HepG2 (cell line): ENCODE data around the gene FGD3. TPM values are rescaled to one million over a fixed set of nuclear protein-coding genes. Genes with fewer than 3 reads are reported as not detected.

Source experiments
- ATAC-seq: fragments of 200-7000 bp; cut with Tn5 transposase; 3 replicates; pipeline ENCODE4 v1.9.1; 2020; ENCODE audit warnings: mild to moderate bottlenecking, moderate library complexity
- BruUV-seq: library from RNA; stranded (reverse); fragments of 400-500 nt; replicated peaks from 2 replicates; lab custom pipeline; 2021; lab: Mats Ljungman, UMichigan
- CTCF ChIA-PET: fragments of 300-600 bp; formaldehyde crosslinking; extraction: SDS; loops from one replicate; lab custom pipeline; 2021; ENCODE audit warnings: low total read pairs, inconsistent platforms, low intra/inter-chr PET ratio; lab: Yijun Ruan, JAX
- POLR2A ChIA-PET: fragments of 350-600 bp; sonication (Branson Sonifier 250); formaldehyde crosslinking; loops from one replicate; lab custom pipeline; 2020; ENCODE audit warnings: antibody characterized with exemption, inconsistent platforms; lab: Yijun Ruan, JAX
- DNase-seq: peaks from one replicate; pipeline ENCODE4 v3.0.0-alpha.2; 2015; ENCODE audit warnings: low spot score
- FAIRE-seq: peaks from 3 replicates; lab custom pipeline; 2011; peaks lifted over from hg19 to GRCh38; lab: Jason Lieb, UNC
- H2AFZ ChIP-seq: one replicate; pipeline ENCODE4 v1.6.1; 2011; ENCODE audit warnings: low read length, inconsistent platforms
- H3K27ac ChIP-seq: fragments of 300-600 bp; 3 replicates; pipeline ENCODE4 v1.8.0; 2011; ENCODE audit warnings: mixed run types, mild to moderate bottlenecking, mixed read lengths, low read length, inconsistent platforms; ENCODE audit not compliant: insufficient read depth; ENCODE audit errors: extremely low read length
- H3K27me3 ChIP-seq, 2 experiments: fragments of 200-600 bp in 1 of 2; 2 replicates in 1 of 2; 3 replicates in 1 of 2; pipeline versions ENCODE4 v1.6.0 to v1.8.0; 2011; ENCODE audit warnings: low read length in 2 of 2, mild to moderate bottlenecking in 2 of 2, moderate library complexity in 2 of 2, inconsistent platforms in 1 of 2; ENCODE audit not compliant: insufficient read depth in 2 of 2, control insufficient read depth in 1 of 2
- H3K36me3 ChIP-seq, 2 experiments: fragments of 200-600 bp in 1 of 2; replicated peaks in 1 of 2; 2 replicates in 1 of 2; 3 replicates in 1 of 2; pipeline versions ENCODE4 v1.5.1 to v1.8.0; 2011; ENCODE audit warnings: low read length in 2 of 2, inconsistent platforms in 1 of 2; ENCODE audit not compliant: insufficient read depth in 2 of 2, control insufficient read depth in 1 of 2
- H3K4me1 ChIP-seq: 2 replicates; pipeline ENCODE4 v1.5.1; 2012; ENCODE audit warnings: low read length, inconsistent platforms; ENCODE audit not compliant: insufficient read depth
- H3K4me2 ChIP-seq: 2 replicates; pipeline ENCODE4 v1.6.0; 2011; ENCODE audit warnings: low read depth, low read length, inconsistent platforms
- H3K4me3 ChIP-seq, 3 experiments: fragments of 200-600 bp in 1 of 3; sonication (generic), shearing (Covaris generic) in 1 of 3; replicated peaks in 1 of 3; 2 replicates each; pipeline ENCODE4 v1.5.1; 2011 to 2016; ENCODE audit warnings: low read length in 3 of 3, inconsistent platforms in 2 of 3, low read depth in 2 of 3, mild to moderate bottlenecking in 2 of 3, control low read depth in 1 of 3, mixed read lengths in 1 of 3; ENCODE audit not compliant: insufficient read depth in 1 of 3
- H3K79me2 ChIP-seq: one replicate; pipeline ENCODE4 v1.6.1; 2011; ENCODE audit warnings: low read length, inconsistent platforms; ENCODE audit not compliant: insufficient read depth
- H3K9ac ChIP-seq: 2 replicates; pipeline ENCODE4 v1.6.0; 2011; ENCODE audit warnings: mild to moderate bottlenecking, low read depth, low read length, inconsistent platforms; ENCODE audit not compliant: insufficient read depth
- H3K9me3 ChIP-seq: 2 replicates; pipeline ENCODE4 v1.5.1; 2012; ENCODE audit warnings: mild to moderate bottlenecking, low read length
- H4K20me1 ChIP-seq: 2 replicates; pipeline ENCODE4 v1.6.0; 2011; ENCODE audit warnings: inconsistent platforms, mild to moderate bottlenecking, low read length, moderate library complexity; ENCODE audit not compliant: insufficient read depth
- GLI4 ChIP-seq: sonication (generic); formaldehyde crosslinking; IDR thresholded peaks from 2 replicates; pipeline ENCODE4 v1.5.1; 2020; ENCODE audit warnings: missing genetic modification reagents, mild to moderate bottlenecking, moderate library complexity, borderline replicate concordance
- MEF2D ChIP-seq: sonication (generic); formaldehyde crosslinking; IDR thresholded peaks from 2 replicates; pipeline ENCODE4 v1.5.1; 2020; ENCODE audit warnings: mild to moderate bottlenecking, missing genetic modification reagents
- RFX3 ChIP-seq: IDR thresholded peaks from 2 replicates; pipeline ENCODE4 v1.6.1; 2016; ENCODE audit warnings: missing biosample characterization, missing genetic modification reagents
- SRF ChIP-seq: IDR thresholded peaks from 2 replicates; pipeline ENCODE4 v1.6.1; 2011; ENCODE audit warnings: mild to moderate bottlenecking, low read depth, low read length, moderate library complexity
- SRSF9 ChIP-seq: fragments of 200-400 bp; formaldehyde crosslinking; IDR thresholded peaks from 2 replicates; pipeline ENCODE4 v1.6.1; 2018; ENCODE audit warnings: borderline replicate concordance, mild to moderate bottlenecking, low read depth, low read length; ENCODE audit not compliant: insufficient read depth, poor library complexity, severe bottlenecking
- XRCC5 ChIP-seq: fragments of 200-400 bp; formaldehyde crosslinking; optimal IDR thresholded peaks from 2 replicates; pipeline ENCODE3; 2017; ENCODE audit warnings: mild to moderate bottlenecking, low read length
- ZNF264 ChIP-seq: sonication (generic); formaldehyde crosslinking; IDR thresholded peaks from 2 replicates; pipeline ENCODE4 v1.4.0; 2020; ENCODE audit warnings: missing genetic modification reagents
- ZNF563 ChIP-seq: sonication (generic); formaldehyde crosslinking; IDR thresholded peaks from 2 replicates; pipeline ENCODE4 v1.8.0; 2022; ENCODE audit warnings: mild to moderate bottlenecking, moderate library complexity, missing genetic modification reagents
- WGBS: methylation state at CpG from one replicate; pipeline ENCODE4 v1.1.6; 2017; ENCODE audit warnings: low lambda C conversion rate; 5-methylcytosine and 5-hydroxymethylcytosine counted together
- in situ Hi-C: cut with HindIII; loops from 2 replicates; pipeline ENCODE4 v1.10.0; 2017; ENCODE audit warnings: low pct_unique_long_range_greater_than_20kb; ENCODE audit not compliant: extremely low pct_ligation_motif_present
- intact Hi-C: fragments of 100-400 bp; cut with micrococcal nuclease; formaldehyde crosslinking; loops from one replicate; pipeline ENCODE4 v1.10.0; 2022; ENCODE audit not compliant: unreplicated experiment
- polyA plus RNA-seq, 8 experiments: library from polyadenylated mRNA; depleted of rRNA in 3 of 8; stranded (reverse) in 7 of 8; unstranded in 1 of 8; fragments of >200 nt; fragmentation: Illumina TruSeq in 4 of 8; extraction: Trizol in 4 of 8; gene quantifications; 2 replicates each; pipeline versions ENCODE4 v1.2.1 to v1.2.3, GENCODE V29; 2011 to 2016; ENCODE audit warnings: low read depth in 4 of 8, missing spikeins in 1 of 8, mixed read lengths in 1 of 8; ENCODE audit not compliant: insufficient read depth in 1 of 8
- total RNA-seq, 5 experiments: library from RNA; depleted of rRNA; stranded (reverse); fragments of >200 nt; fragmentation: Illumina TruSeq; extraction: Trizol; gene quantifications; 2 replicates each; pipeline ENCODE4 v1.2.3, GENCODE V29; 2016; ENCODE audit warnings: low read depth in 1 of 5
- TF ChIP-seq, protein P1 (sequence below): sonication (generic); formaldehyde crosslinking; IDR thresholded peaks from 2 replicates; pipeline ENCODE4 v1.5.1; 2020; ENCODE audit warnings: mild to moderate bottlenecking, missing genetic modification reagents
- TF ChIP-seq, protein P2 (sequence below): sonication (generic); formaldehyde crosslinking; IDR thresholded peaks from 2 replicates; pipeline ENCODE4 v1.5.1; 2020; ENCODE audit warnings: mild to moderate bottlenecking, missing genetic modification reagents, moderate library complexity
- TF ChIP-seq, protein P3 (sequence below): sonication (generic); formaldehyde crosslinking; IDR thresholded peaks from 2 replicates; pipeline ENCODE4 v1.5.0; 2020; ENCODE audit warnings: missing genetic modification reagents
- TF ChIP-seq, protein P4 (sequence below): IDR thresholded peaks from 2 replicates; pipeline ENCODE4 v1.6.1; 2012; ENCODE audit warnings: inconsistent platforms

Gene FGD3
- total and polyA plus RNA-seq, 2 of the 13 experiments (the other 11 are each of a cell fraction or from before 2014, with no cell fraction given): 0.53 to 1.1 TPM

DNA sequence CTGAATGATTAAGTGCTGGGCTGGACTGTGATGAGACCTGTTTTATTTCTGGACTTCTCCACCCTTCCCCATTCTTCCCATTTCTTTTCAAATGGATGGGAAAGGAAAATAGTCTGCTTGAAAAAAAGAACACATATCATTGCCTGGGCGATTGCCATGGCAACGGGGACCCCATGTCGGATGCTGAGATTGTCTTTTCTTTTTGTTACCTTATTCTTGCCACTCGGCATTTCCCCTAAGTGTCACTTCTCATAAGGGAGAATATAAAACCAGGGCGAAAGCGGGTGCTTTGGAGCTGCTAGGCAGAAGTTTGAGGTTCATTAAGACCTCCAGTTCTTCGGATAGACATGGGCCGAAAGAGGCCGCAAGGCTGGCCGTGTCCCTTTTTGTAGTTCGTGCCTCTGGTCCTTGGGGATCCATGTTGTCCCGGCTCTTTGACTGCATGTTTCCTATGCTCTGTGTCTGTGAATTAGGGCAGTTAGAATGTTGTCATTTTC lies 763 bp downstream of the FGD3 start (continued):
- TF ChIP-seq, protein P1, sequence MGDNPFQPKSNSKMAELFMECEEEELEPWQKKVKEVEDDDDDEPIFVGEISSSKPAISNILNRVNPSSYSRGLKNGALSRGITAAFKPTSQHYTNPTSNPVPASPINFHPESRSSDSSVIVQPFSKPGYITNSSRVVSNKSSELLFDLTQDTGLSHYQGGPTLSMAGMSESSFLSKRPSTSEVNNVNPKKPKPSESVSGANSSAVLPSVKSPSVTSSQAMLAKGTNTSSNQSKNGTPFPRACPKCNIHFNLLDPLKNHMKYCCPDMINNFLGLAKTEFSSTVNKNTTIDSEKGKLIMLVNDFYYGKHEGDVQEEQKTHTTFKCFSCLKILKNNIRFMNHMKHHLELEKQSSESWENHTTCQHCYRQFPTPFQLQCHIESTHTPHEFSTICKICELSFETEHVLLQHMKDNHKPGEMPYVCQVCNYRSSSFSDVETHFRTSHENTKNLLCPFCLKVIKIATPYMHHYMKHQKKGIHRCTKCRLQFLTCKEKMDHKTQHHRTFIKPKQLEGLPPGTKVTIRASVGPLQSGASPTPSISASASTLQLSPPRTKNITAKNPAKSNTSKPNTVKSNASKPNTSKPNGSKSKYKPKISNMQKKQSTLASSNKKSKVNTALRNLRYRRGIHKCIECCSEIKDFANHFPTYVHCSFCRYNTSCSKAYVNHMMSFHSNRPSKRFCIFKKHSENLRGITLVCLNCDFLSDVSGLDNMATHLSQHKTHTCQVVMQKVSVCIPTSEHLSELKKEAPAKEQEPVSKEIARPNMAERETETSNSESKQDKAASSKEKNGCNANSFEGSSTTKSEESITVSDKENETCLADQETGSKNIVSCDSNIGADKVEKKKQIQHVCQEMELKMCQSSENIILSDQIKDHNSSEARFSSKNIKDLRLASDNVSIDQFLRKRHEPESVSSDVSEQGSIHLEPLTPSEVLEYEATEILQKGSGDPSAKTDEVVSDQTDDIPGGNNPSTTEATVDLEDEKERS (CRISPR knock-in tag): no peak
- TF ChIP-seq XRCC5: no peak
- no peak for TF ChIP-seq ZNF264 (CRISPR knock-in tag)
- TF ChIP-seq, protein P2, sequence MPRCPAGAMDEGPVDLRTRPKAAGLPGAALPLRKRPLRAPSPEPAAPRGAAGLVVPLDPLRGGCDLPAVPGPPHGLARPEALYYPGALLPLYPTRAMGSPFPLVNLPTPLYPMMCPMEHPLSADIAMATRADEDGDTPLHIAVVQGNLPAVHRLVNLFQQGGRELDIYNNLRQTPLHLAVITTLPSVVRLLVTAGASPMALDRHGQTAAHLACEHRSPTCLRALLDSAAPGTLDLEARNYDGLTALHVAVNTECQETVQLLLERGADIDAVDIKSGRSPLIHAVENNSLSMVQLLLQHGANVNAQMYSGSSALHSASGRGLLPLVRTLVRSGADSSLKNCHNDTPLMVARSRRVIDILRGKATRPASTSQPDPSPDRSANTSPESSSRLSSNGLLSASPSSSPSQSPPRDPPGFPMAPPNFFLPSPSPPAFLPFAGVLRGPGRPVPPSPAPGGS (CRISPR knock-in tag): no peak
- no peak for TF ChIP-seq SRF
- TF ChIP-seq, protein P3, sequence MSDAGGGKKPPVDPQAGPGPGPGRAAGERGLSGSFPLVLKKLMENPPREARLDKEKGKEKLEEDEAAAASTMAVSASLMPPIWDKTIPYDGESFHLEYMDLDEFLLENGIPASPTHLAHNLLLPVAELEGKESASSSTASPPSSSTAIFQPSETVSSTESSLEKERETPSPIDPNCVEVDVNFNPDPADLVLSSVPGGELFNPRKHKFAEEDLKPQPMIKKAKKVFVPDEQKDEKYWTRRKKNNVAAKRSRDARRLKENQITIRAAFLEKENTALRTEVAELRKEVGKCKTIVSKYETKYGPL (CRISPR knock-in tag): no peak
- TF ChIP-seq GLI4 (CRISPR knock-in tag): no peak
- TF ChIP-seq, all 625 proteins: peak for 0

DNA sequence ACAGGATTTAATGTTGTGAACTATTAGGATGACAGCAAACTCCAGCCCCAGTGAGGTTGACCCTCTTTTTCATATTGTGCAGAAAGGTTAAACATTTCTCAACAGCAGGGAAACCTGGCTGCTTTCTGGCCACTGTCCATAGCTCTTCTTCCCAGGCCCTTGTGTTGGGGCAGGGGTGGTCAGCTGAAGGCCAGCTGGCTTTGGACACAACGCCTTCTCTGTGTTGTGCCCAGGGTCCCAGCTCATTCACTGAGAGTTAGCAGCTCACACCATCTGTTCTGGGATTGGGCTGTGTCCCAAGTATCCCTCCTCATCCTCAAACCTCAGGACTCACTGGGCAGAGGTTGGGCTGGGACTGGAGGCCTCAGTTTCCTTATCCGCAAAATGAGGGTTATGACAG lies 1.3 kb downstream of the FGD3 start:
- DNase-seq (no peak), ATAC-seq (no peak), FAIRE-seq (no peak)
- Histone ChIP-seq H3K79me2 (no peaks in the 10 kb centered on the region), H4K20me1 (no peaks in the 10 kb centered on the region), H3K9ac (no peak overlapping the region), H3K27ac (no peak overlapping the region), H3K4me1 (peaks cover 12% of the 10 kb centered on the region), H3K27me3 (peaks cover 7 to 63% of the 10 kb centered on the region in 2 experiments; a peak in 4 of 5 replicates), H3K9me3 (no peaks in the 10 kb centered on the region), H3K4me2 (no peak overlapping the region), H2AFZ (no peak overlapping the region), H3K4me3 (no peak overlapping the region), H3K36me3 (no peaks in the 10 kb centered on the region)
- in situ Hi-C loops (no loop called here), intact Hi-C loops (no loop called here)
- no TSS peak for BruUV-seq
- WGBS: no CpG with 5 or more reads among the region's 2 CpGs
- ChIA-PET CTCF (no interaction called here), POLR2A (no interaction called here)
- TF ChIP-seq MEF2D (CRISPR knock-in tag): no peak
- no peak for TF ChIP-seq ZNF563 (CRISPR knock-in tag)
- TF ChIP-seq, protein P4, sequence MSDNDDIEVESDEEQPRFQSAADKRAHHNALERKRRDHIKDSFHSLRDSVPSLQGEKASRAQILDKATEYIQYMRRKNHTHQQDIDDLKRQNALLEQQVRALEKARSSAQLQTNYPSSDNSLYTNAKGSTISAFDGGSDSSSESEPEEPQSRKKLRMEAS: no peak
- TF ChIP-seq SRSF9: no peak
- no peak for TF ChIP-seq RFX3
